GM18505 (cell line): ENCODE results near the gene GPX6.
"Not testable (repeated sequence)": the region's sequence is repeated elsewhere in the genome, so short reads cannot be mapped to it uniquely, and the experiment has no call there.

Source experiments
- ATAC-seq: cut with Tn5 transposase; IDR thresholded peaks from one replicate; pipeline ENCODE4 v1.9.1; 2021; ENCODE audit not compliant: unreplicated experiment
- POLR2A ChIP-seq: IDR thresholded peaks from 4 replicates; pipeline ENCODE4 v1.6.1; 2011; ENCODE audit warnings: borderline replicate concordance; ENCODE audit not compliant: insufficient read depth, insufficient read length; ENCODE audit errors: extremely low read depth

The GPX6 gene

DNA sequence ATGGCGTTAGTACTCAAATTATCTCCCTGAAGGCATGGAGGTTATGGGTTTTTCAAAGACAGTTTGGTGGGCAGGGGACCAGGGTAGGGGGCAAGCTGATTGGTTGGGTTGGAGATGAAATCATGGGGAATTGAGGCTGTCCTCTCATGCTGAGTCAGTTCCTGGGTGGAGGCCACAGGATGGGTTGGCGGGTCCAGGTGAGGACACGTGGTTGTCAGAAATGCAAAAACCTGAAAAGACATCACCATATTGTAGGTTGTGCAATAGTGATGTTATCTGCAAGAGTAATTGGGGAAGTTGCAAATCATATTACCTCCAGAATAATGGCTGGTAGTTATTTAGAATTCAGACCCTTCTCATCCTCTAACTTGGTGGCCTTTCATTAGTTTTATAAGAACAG lies 30.1 kb downstream of the GPX6 start:
- no peak for TF ChIP-seq POLR2A
- ATAC-seq, result no peak

- ATAC-seq, result no peak
- TF ChIP-seq POLR2A, result no peak
Measured at GRCh38 chr6:28480253-28480932, 35.2 kb downstream of the GPX6 start.

DNA sequence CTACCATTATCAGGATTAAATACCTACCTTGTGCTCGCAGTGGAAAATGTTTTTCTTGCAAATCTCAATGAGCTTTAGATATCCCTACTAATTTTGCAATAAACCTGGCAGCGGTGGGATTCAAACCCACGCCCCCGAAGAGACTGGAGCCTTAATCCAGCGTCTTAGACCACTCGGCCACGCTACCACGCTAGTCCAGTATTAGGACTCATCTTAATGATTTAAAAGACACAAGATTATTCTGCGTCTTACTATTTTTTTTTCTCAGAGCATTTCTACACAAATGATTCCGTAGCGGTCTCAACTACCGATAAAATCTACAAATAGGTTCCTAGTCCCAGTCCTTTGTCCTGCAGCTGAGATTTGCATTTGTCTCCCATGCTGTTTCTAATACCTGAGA lies 37.1 kb downstream of the GPX6 start:
- TF ChIP-seq POLR2A, result no peak
- ATAC-seq, result no peak

DNA sequence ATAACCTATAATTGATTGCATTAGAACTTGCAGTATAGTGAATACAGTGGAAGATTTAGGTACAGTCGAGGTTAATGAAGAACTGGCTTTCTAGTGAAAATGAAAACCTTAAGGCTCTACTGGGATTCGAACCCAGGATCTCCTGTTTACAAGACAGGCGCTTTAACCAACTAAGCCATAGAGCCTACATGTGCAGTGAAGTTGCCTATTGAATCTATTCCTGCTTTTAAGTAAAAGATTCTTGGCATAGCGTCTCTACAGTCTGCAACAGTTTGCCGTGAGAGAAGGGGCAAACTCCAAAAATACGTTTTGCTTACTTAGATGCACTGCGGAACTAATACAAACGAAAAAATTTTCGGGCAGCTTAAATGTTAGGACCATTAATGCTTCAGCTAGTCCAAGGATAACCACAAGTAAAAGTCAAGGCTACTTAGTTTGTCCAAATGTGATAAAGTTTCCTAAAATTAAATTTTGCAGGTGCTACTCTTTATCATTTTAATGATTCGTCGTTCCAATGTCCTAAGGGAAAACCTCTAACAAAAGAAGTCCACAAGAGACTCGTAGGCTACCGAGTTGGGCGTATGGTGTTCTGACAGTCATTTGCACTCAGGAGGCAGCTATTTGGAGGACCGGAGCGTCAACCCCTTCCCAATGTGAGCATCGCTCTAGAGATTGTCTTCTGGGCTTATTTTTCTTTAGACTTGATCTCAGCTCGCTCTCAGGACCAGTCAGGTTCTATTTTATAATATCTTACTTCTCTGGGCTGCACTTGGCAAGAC lies 41.0 kb downstream of the GPX6 start:
- TF ChIP-seq POLR2A, result no peak
- no peak for ATAC-seq

DNA sequence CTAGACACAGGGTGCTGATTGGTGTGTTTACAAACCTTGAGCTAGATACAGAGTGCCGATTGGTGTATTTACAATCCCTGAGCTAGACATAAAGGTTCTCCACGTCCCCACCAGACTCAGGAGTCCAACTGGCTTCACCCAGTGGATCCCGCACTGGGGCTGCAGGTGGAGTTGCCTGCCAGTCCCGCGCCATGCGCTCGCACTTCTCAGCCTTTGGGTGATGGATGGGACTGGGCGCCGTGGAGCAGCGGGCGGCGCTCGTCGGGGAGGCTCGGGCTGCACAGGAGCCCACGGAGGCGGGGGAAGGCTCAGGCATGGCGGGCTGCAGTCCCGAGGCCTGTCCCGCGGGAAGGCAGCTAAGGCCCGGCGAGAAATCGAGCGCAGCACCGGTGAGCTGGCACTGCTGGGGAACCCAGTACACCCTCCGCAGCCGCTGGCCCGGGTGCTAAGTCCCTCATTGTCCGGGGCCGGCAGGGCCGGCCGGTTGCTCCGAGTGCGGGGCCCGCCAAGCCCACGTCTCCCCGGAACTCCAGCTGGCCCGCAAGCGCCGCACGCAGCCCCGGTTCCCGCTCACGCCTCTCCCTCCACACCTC lies 46.3 kb downstream of the GPX6 start:
- not testable (repeated sequence) for ATAC-seq

DNA sequence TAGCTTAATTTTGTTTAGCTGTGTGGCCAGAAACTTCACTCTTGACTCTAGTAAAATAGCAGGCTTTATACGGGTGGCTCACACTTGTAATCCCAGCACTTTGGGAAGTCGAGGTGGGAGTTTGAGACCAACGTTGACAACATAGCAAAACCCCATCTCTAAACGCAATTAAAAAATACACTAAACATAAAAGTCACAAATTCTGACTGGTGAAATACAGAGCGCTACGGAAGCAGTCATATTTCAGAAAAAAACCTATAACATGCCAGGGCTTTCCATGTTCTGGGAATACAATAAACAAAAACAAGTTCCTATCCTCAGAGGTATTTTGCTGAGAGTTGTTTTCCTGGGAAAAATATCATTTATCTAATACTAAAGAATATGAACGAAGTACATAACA lies 47.5 kb downstream of the GPX6 start:
- no peak for TF ChIP-seq POLR2A
- ATAC-seq, result no peak

- no peak for TF ChIP-seq POLR2A
- no peak for ATAC-seq
Measured at GRCh38 chr6:28462401-28462800, 53.2 kb downstream of the GPX6 start.

DNA sequence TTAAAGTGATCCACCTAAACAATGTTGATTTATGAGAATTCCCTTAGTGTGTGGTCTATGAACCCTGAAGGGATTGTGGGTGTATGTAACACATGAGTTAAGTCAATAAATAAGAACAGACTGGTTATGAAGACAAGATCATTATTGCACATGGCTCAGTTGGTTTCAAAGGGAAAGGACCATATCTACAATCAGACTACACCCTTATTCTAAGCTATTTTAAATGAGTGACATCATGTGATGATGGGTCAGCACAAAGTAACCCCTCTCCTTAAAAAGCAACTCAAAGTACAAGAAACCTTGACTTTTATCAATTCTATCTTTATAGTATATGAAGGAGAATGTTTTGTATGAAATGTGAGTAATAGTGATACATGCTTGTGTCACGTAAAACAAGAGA lies 57.0 kb downstream of the GPX6 start:
- TF ChIP-seq POLR2A, result no peak
- no peak for ATAC-seq
